Memory B cell (primary cell): ENCODE results near the gene QRICH2.
"Not testable (repeated sequence)": the region's sequence is repeated elsewhere in the genome, so short reads cannot be mapped to it uniquely, and the experiment has no call there.

Experiments used
- ATAC-seq: fragments of 150-1000 bp; cut with Tn5 transposase; 2 replicates; pipeline ENCODE4 v1.10.0; 2021; ENCODE audit warnings: low read depth, mild to moderate bottlenecking, moderate library complexity
- DNase-seq, 2 donors: peaks; one replicate each; pipeline ENCODE4 v3.0.0; 2022; ENCODE audit warnings: low spot score in 2 of 2
- H3K27ac Mint-ChIP-seq: one replicate; pipeline ENCODE4 v1.8.0; 2022; ENCODE audit warnings: mild to moderate bottlenecking, moderate library complexity, mixed read lengths
- H3K27me3 Mint-ChIP-seq: one replicate; pipeline ENCODE4 v1.8.0; 2022; ENCODE audit warnings: mixed read lengths
- H3K36me3 Mint-ChIP-seq: one replicate; pipeline ENCODE4 v1.8.0; 2022; ENCODE audit warnings: mild to moderate bottlenecking, mixed read lengths
- H3K4me1 Mint-ChIP-seq: one replicate; pipeline ENCODE4 v1.8.0; 2022; ENCODE audit warnings: mixed read lengths
- H3K4me3 Mint-ChIP-seq: one replicate; pipeline ENCODE4 v1.8.0; 2022; ENCODE audit warnings: mild to moderate bottlenecking, moderate library complexity, mixed read lengths
- H3K9me3 Mint-ChIP-seq: one replicate; pipeline ENCODE4 v1.8.0; 2022; ENCODE audit warnings: mixed read lengths

Gene QRICH2

DNA sequence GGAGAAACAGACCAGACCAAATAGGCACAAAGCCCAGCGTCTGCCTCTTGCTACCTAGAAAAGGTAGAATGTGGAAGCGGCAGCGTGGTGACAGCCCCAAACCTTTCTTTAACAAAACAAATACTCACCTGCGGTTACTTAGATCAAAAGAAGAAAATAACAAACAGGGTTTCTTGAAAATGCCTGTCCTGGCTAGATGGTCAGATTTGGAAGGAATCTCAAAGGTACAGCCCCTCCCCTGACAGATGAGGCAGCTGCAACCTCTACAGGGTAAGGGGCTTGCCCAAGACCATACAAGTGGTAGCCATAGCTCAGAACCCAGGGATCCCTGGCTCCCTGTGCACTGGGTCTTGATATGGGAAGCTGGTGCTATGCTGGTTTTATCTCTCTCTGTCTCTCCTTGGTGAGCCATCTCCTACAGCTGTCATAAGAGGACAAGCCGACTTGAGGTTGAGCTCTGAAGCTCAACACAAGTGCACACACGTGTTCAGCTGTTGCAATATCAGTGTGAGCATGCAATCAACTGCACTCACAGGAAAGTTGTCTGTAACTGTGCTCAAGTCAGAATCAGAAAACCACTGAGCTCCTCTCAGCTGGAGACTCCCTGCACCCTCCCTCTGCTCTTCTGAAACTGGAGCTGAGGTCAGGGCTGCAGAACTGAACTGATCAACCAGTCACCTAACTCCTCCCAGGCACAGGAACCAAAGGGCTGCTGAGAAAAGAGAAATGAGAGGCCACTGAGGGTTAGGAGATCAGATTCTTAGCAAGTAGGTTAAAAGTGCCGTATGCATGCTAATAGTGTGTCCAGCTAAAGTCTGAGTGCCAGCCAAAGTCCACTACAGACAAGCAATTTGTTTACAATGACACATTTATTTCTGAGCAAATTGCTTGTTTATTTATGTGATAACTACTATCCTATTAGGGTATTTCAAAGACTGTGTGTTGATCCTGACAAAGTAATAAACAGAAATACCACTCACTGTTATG, 61.7 kb downstream of the QRICH2 start:
- DNase-seq = no peak
- H3K4me1 Mint-ChIP-seq = peaks cover 9% of the 10 kb centered on the region
- ATAC-seq = peak; percentile 93

DNA sequence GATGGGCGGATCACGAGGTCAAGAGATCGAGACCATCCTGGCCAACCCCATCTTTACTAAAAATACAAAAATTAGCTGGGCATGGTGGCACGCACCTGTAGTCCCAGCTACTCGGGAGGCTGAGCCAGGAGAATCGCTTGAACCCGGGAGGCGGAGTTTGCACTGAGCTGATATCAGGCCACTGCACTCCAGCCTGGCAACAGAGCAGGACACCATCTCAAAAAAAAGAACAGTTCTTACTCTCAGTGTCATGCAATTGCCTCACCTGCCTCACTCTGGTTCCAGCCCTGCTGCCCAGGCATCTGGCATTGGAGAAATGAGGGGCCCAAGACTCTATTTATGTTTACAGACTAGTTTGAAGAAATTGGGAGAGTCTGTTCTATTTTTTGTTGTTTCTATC, 63.4 kb downstream of the QRICH2 start:
- not testable (repeated sequence) for ATAC-seq, DNase-seq, H3K27ac Mint-ChIP-seq, H3K9me3 Mint-ChIP-seq, H3K36me3 Mint-ChIP-seq, H3K4me3 Mint-ChIP-seq
- H3K4me1 Mint-ChIP-seq = peaks cover 11% of the 10 kb centered on the region
- H3K27me3 Mint-ChIP-seq = peaks cover 17% of the 10 kb centered on the region

More for the DNA sequence above, 61.7 kb downstream of the QRICH2 start:
- Mint-ChIP-seq H3K27me3 (peaks cover 11% of the 10 kb centered on the region), H3K4me3 (peak overlapping the region; percentile 27), H3K9me3 (no peaks in the 10 kb centered on the region), H3K36me3 (no peaks in the 10 kb centered on the region), H3K27ac (no peak overlapping the region)

GRCh38 chr17:76243826-76244679, 64.0 kb downstream of the QRICH2 start:
- H3K27ac Mint-ChIP-seq = no peak overlapping the region
- H3K9me3 Mint-ChIP-seq = no peaks in the 10 kb centered on the region
- no peaks in the 10 kb centered on the region for H3K36me3 Mint-ChIP-seq
- H3K4me3 Mint-ChIP-seq = no peak overlapping the region
- DNase-seq = no peak
- peaks cover 17% of the 10 kb centered on the region for H3K27me3 Mint-ChIP-seq
- H3K4me1 Mint-ChIP-seq = peaks cover 11% of the 10 kb centered on the region
- ATAC-seq = no peak

DNA sequence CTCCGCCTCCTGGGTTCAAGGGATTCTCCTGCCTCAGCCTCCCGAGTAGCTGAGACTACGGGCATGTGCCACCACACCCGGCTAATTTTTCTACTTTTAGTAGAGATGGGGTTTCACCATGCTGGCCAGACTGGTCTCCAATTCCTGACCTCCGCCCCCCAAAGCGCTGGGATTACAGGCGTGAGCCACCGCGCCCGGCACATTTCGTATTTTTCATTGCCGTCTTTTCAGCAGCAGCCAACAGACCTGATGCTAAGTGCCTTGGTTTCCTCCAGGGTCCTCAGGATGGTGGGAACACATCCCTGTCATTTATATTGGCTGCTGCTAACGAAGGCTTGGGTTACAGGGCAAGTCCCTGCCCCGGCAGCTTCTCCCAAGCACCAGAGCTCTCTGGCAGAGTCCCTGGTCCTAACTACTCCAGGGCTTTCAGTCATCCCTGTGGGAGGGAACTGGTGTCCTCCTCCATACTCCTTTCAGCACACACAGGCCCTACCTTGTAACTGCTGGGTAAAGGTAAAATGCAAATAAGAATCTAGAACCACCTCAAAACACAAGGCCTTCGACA, 66.3 kb downstream of the QRICH2 start:
- Mint-ChIP-seq H3K4me3 (no peak overlapping the region), H3K27ac (no peak overlapping the region), H3K4me1 (peaks cover 8% of the 10 kb centered on the region), H3K36me3 (no peaks in the 10 kb centered on the region), H3K9me3 (no peaks in the 10 kb centered on the region), H3K27me3 (peaks cover 17% of the 10 kb centered on the region)
- DNase-seq (no peak), ATAC-seq (no peak)

- H3K27ac Mint-ChIP-seq = peak overlapping the region; percentile 41
- no peaks in the 10 kb centered on the region for H3K9me3 Mint-ChIP-seq
- H3K27me3 Mint-ChIP-seq = peaks cover 17% of the 10 kb centered on the region
- ATAC-seq = no peak
- no peak for DNase-seq
- peaks cover 4% of the 10 kb centered on the region for H3K4me1 Mint-ChIP-seq
- H3K4me3 Mint-ChIP-seq = peak overlapping the region; percentile 90
- H3K36me3 Mint-ChIP-seq = no peaks in the 10 kb centered on the region
These were observed 66.9 kb downstream of the QRICH2 start for GRCh38 chr17:76241204-76241538.

GRCh38 chr17:76240461-76241203, 67.4 kb downstream of the QRICH2 start, which contains the start of gene RNF157:
Gene RNF157 (minus strand): TSS chr17:76240493. CDS start chr17:76240240, 253 bp downstream.
- peak; percentile 92 for ATAC-seq
- Mint-ChIP-seq H3K27ac (peak within 1 kb of the TSS; percentile 41), H3K9me3 (no peaks in the 10 kb centered on the region), H3K4me3 (peak within 1 kb of the TSS; percentile 90), H3K36me3 (no peaks in the 10 kb centered on the region), H3K27me3 (peaks cover 17% of the 10 kb centered on the region), H3K4me1 (peaks cover 4% of the 10 kb centered on the region)
- DNase-seq = peak in 1 of 2 donors; percentile 21

- H3K9me3 Mint-ChIP-seq = no peaks in the 10 kb centered on the region
- ATAC-seq (no peak), DNase-seq (no peak)
- peaks cover 17% of the 10 kb centered on the region for H3K27me3 Mint-ChIP-seq
- H3K36me3 Mint-ChIP-seq = no peaks in the 10 kb centered on the region
- no peak overlapping the region for H3K27ac Mint-ChIP-seq
- H3K4me3 Mint-ChIP-seq = peak overlapping the region; percentile 73
- peaks cover 4% of the 10 kb centered on the region for H3K4me1 Mint-ChIP-seq
These were observed 68.4 kb downstream of the QRICH2 start for GRCh38 chr17:76239538-76240274.

GRCh38 chr17:76238847-76239537, 69.1 kb downstream of the QRICH2 start:
- DNase-seq (no peak), ATAC-seq (no peak)
- peaks cover 4% of the 10 kb centered on the region for H3K4me1 Mint-ChIP-seq
- peaks cover 17% of the 10 kb centered on the region for H3K27me3 Mint-ChIP-seq
- peak overlapping the region; percentile 73 for H3K4me3 Mint-ChIP-seq
- no peaks in the 10 kb centered on the region for H3K9me3 Mint-ChIP-seq
- H3K36me3 Mint-ChIP-seq = no peaks in the 10 kb centered on the region
- no peak overlapping the region for H3K27ac Mint-ChIP-seq

- no peaks in the 10 kb centered on the region for H3K9me3 Mint-ChIP-seq
- DNase-seq (no peak), ATAC-seq (no peak)
- peaks cover 13% of the 10 kb centered on the region for H3K27me3 Mint-ChIP-seq
- no peak overlapping the region for H3K27ac Mint-ChIP-seq
- no peak overlapping the region for H3K4me3 Mint-ChIP-seq
- H3K36me3 Mint-ChIP-seq = no peaks in the 10 kb centered on the region
- peaks cover 4% of the 10 kb centered on the region for H3K4me1 Mint-ChIP-seq
These were observed 70.2 kb downstream of the QRICH2 start for GRCh38 chr17:76237859-76238313.

DNA sequence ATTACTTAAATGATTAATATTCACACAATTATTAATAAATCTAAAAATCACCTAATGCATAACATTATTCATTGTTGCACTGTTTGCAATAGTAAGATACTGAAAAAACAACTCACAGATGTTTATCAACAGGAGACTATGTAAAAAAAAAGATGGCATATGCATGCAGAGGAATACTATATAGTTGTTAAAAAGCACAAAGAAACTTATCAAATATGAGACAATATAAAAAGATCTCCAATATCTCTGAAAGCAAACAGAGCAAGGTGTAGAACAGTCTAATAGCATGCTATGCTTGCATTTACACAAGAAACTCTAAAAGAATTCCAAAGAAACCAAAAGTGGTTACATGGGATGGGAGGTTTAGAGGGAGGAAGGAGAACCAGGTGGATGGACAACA, 71.5 kb downstream of the QRICH2 start:
- ATAC-seq = no peak
- no peak overlapping the region for H3K4me3 Mint-ChIP-seq
- H3K36me3 Mint-ChIP-seq = no peaks in the 10 kb centered on the region
- H3K27ac Mint-ChIP-seq = no peak overlapping the region
- H3K4me1 Mint-ChIP-seq = peaks cover 4% of the 10 kb centered on the region
- no peaks in the 10 kb centered on the region for H3K9me3 Mint-ChIP-seq
- peaks cover 7% of the 10 kb centered on the region for H3K27me3 Mint-ChIP-seq
- DNase-seq = no peak

DNA sequence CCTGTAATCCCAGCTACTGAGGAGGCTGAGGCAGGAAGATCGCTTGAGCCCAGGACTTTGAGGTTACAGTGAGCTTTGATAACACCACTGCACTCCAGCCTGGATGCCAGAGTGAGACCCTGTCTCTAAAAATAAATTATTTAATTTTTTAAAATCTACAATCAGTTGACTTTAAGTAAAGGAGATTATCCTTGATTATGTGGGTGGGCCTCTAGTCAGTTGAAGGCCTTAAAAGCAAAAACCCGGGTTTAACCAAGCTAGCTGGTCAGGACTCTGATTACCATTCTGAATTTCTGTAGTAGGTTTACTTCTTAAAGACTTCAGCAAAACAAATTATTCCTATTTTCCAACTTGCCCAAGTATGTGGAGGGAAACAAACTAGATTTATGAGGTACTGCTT, 72.2 kb downstream of the QRICH2 start:
- DNase-seq (no peak), ATAC-seq (no peak)
- Mint-ChIP-seq H3K4me3 (no peak overlapping the region), H3K27me3 (peaks cover under 1% of the 10 kb centered on the region), H3K27ac (no peak overlapping the region), H3K9me3 (no peaks in the 10 kb centered on the region), H3K36me3 (no peaks in the 10 kb centered on the region), H3K4me1 (peaks cover 1% of the 10 kb centered on the region)

DNA sequence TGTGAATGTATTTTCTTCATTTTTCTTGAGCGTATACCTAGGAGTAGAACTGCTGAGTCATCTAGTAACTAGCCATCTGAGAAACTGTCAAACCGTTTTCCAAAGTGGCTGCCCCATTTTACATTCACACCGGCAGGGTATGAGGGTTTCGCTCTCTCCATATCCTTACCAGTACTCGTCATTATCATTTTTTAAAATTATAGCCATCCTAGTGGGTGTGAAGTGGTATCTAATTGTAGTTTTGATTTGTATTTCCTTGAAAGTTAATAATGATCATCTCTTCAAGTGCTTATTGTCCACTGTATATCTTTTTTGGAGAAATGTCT, 73.8 kb downstream of the QRICH2 start:
- no peak for DNase-seq
- no peaks in the 10 kb centered on the region for H3K9me3 Mint-ChIP-seq
- no peaks in the 10 kb centered on the region for H3K27me3 Mint-ChIP-seq
- H3K4me3 Mint-ChIP-seq = no peak overlapping the region
- H3K4me1 Mint-ChIP-seq = no peaks in the 10 kb centered on the region
- no peaks in the 10 kb centered on the region for H3K36me3 Mint-ChIP-seq
- ATAC-seq = no peak
- H3K27ac Mint-ChIP-seq = no peak overlapping the region
